Sigmoid colon (tissue), 4 donors: Measurements from ENCODE around the gene EHMT1.

Experiments
- EP300 ChIP-seq, 4 donors: sonication (generic); formaldehyde crosslinking; IDR thresholded peaks; one replicate each; pipeline ENCODE4 v1.6.1; 2017; ENCODE audit warnings: antibody characterized with exemption in 4 of 4
- TF ChIP-seq, protein P1 (sequence below), 4 experiments: fragments of 450-650 bp in 3 of 4; fragments of 200-600 bp in 1 of 4; IDR thresholded peaks; one replicate each; pipeline ENCODE4 v1.5.1; 2016 to 2019; ENCODE audit warnings: antibody characterized with exemption in 4 of 4, mild to moderate bottlenecking in 3 of 4, moderate library complexity in 2 of 4

DNA sequence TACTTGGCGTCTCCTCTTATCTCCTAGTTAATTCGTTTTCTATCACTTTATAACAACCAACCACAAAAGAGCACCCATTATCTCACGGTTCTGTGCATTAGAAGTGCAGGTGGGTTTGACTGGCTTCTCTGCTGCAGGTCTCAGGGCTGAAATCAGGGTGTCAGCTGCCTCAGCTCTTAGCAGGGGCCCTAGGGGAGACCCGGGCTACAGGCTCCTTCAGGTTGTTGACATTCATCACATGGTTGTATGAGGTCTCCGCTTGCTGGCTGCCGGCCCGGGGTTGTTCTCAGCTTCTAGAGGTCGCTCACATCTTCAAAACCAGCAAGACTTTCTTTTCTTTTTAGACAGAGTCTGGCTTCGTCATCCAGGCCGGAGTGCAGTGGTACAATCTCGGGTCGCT is 25.6 kb upstream of the EHMT1 start:
- TF ChIP-seq, protein P1, sequence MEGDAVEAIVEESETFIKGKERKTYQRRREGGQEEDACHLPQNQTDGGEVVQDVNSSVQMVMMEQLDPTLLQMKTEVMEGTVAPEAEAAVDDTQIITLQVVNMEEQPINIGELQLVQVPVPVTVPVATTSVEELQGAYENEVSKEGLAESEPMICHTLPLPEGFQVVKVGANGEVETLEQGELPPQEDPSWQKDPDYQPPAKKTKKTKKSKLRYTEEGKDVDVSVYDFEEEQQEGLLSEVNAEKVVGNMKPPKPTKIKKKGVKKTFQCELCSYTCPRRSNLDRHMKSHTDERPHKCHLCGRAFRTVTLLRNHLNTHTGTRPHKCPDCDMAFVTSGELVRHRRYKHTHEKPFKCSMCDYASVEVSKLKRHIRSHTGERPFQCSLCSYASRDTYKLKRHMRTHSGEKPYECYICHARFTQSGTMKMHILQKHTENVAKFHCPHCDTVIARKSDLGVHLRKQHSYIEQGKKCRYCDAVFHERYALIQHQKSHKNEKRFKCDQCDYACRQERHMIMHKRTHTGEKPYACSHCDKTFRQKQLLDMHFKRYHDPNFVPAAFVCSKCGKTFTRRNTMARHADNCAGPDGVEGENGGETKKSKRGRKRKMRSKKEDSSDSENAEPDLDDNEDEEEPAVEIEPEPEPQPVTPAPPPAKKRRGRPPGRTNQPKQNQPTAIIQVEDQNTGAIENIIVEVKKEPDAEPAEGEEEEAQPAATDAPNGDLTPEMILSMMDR (IDR thresholded peaks at IDR 0.05): no peak
- TF ChIP-seq EP300 (IDR thresholded peaks at IDR 0.05): no peak
